PC-9 (cell line): Measurements from ENCODE around the gene NAGPA.

ENCODE experiments used
- CTCF ChIP-seq: fragments of 200-600 bp; sonication (generic); conservative IDR thresholded peaks from 2 replicates; pipeline ENCODE4 v1.6.1; 2017; ENCODE audit warnings: mixed run types, antibody characterized with exemption, mild to moderate bottlenecking, moderate library complexity
- EZH2 ChIP-seq: fragments of 200-600 bp; sonication (generic); IDR thresholded peaks from 2 replicates; pipeline ENCODE4 v1.8.0; 2017; ENCODE audit warnings: antibody characterized with exemption, low read depth

GRCh38 chr16:5003211-5003610 lies 30.5 kb downstream of the NAGPA start:
- TF ChIP-seq CTCF (no peak), EZH2 (no peak)
